OCI-LY3 (cell line): Measurements from ENCODE around the gene CYTH3.

ENCODE experiments used
- H2AFZ ChIP-seq: fragments of 200-600, 300-600 bp; shearing (Covaris generic); 2 replicates; pipeline ENCODE4 v1.6.0; 2014; ENCODE audit warnings: antibody characterized with exemption, low read depth, low read length
- H3K27ac ChIP-seq: fragments of 200-600, 300-600 bp; sonication (generic); 2 replicates; pipeline ENCODE4 v1.5.1; 2014; ENCODE audit warnings: mild to moderate bottlenecking, low read length, moderate library complexity, mixed read lengths
- H3K27me3 ChIP-seq: fragments of 200-600, 300-600 bp; sonication (generic); 2 replicates; pipeline ENCODE4 v1.6.1; 2014; ENCODE audit warnings: low read depth, low read length, mixed read lengths
- H3K36me3 ChIP-seq: fragments of 200-600, 300-600 bp; sonication (generic); replicated peaks from 2 replicates; pipeline ENCODE3; 2014; ENCODE audit warnings: low read depth, low read length, mixed read lengths
- H3K4me1 ChIP-seq: fragments of 300-600, 200-600 bp; sonication (generic); 2 replicates; pipeline ENCODE4 v1.6.1; 2014; ENCODE audit warnings: low read length, mixed read lengths
- H3K4me2 ChIP-seq: fragments of 200-600, 300-600 bp; sonication (generic); 2 replicates; pipeline ENCODE4 v1.6.1; 2014; ENCODE audit warnings: low read length, mixed read lengths
- H3K4me3 ChIP-seq: fragments of 300-600, 200-600 bp; sonication (generic); 2 replicates; pipeline ENCODE4 v1.5.1; 2014; ENCODE audit warnings: antibody characterized with exemption, mild to moderate bottlenecking, low read length, moderate library complexity
- H3K79me2 ChIP-seq: fragments of 300-600, 200-600 bp; shearing (Covaris generic); 2 replicates; pipeline ENCODE4 v1.6.1; 2014; ENCODE audit warnings: mild to moderate bottlenecking, low read length, mixed read lengths
- H3K9ac ChIP-seq: fragments of 300-600, 200-600 bp; shearing (Covaris generic); 2 replicates; pipeline ENCODE4 v1.6.0; 2014; ENCODE audit warnings: mild to moderate bottlenecking, low read length, moderate library complexity
- H3K9me3 ChIP-seq: fragments of 200-600, 300-600 bp; shearing (Covaris generic); 2 replicates; pipeline ENCODE4 v1.6.1; 2014; ENCODE audit warnings: low read length, mixed read lengths; ENCODE audit not compliant: insufficient read depth
- H4K20me1 ChIP-seq: fragments of 200-600, 300-600 bp; sonication (generic); 2 replicates; pipeline ENCODE4 v1.6.1; 2016; ENCODE audit warnings: low read length, mixed read lengths; ENCODE audit not compliant: insufficient read depth
- CTCF ChIP-seq: fragments of 200-600, 300-600 bp; sonication (generic); IDR thresholded peaks from 2 replicates; pipeline ENCODE4 v1.5.1; 2014; ENCODE audit warnings: antibody characterized with exemption, low read length, low read depth
- EZH2phosphoT487 ChIP-seq: fragments of 200-600 bp; shearing (Covaris generic); IDR thresholded peaks from 2 replicates; pipeline ENCODE4 v1.6.1; 2018; ENCODE audit warnings: antibody characterized with exemption, mixed run types, low read depth

CYTH3 gene

GRCh38 chr7:6128205-6128604, 144.2 kb downstream of the CYTH3 start:
- Histone ChIP-seq H3K36me3 (peaks cover 7% of the 10 kb centered on the region), H3K79me2 (no peaks in the 10 kb centered on the region; the same call in none of the 2 replicates), H3K27ac (no peak overlapping the region), H3K9me3 (no peaks in the 10 kb centered on the region), H4K20me1 (no peaks in the 10 kb centered on the region), H3K9ac (no peak overlapping the region), H3K4me2 (no peak overlapping the region), H3K4me1 (no peaks in the 10 kb centered on the region), H3K4me3 (no peak overlapping the region), H3K27me3 (no peaks in the 10 kb centered on the region), H2AFZ (no peak overlapping the region)
- TF ChIP-seq EZH2phosphoT487 (no peak), CTCF (no peak)

GRCh38 chr7:6127110-6127490, 145.3 kb downstream of the CYTH3 start:
- TF ChIP-seq EZH2phosphoT487 (no peak), CTCF (no peak)
- no peak overlapping the region for H2AFZ ChIP-seq
- H3K36me3 ChIP-seq = peaks cover 3% of the 10 kb centered on the region
- H3K27ac ChIP-seq = no peak overlapping the region
- no peaks in the 10 kb centered on the region; the same call in none of the 2 replicates for H3K79me2 ChIP-seq
- H3K27me3 ChIP-seq = no peaks in the 10 kb centered on the region
- no peak overlapping the region for H3K4me3 ChIP-seq
- H3K9me3 ChIP-seq = no peaks in the 10 kb centered on the region
- H4K20me1 ChIP-seq = no peaks in the 10 kb centered on the region
- H3K9ac ChIP-seq = no peak overlapping the region
- no peak overlapping the region for H3K4me2 ChIP-seq
- no peaks in the 10 kb centered on the region for H3K4me1 ChIP-seq

- Histone ChIP-seq H3K4me1 (no peaks in the 10 kb centered on the region), H3K27ac (no peak overlapping the region)
Measured at GRCh38 chr7:6123843-6124242, 148.6 kb downstream of the CYTH3 start.

GRCh38 chr7:6121141-6121540, 151.3 kb downstream of the CYTH3 start:
- Histone ChIP-seq H3K79me2 (no peaks in the 10 kb centered on the region; the same call in 1 of the 2 replicates), H3K9ac (no peak overlapping the region), H3K27ac (no peak overlapping the region), H4K20me1 (no peaks in the 10 kb centered on the region), H3K4me1 (no peaks in the 10 kb centered on the region), H3K4me3 (no peak overlapping the region), H3K4me2 (no peak overlapping the region), H3K27me3 (no peaks in the 10 kb centered on the region), H3K36me3 (peaks cover 21% of the 10 kb centered on the region), H3K9me3 (peaks cover 3% of the 10 kb centered on the region; the same call in 1 of the 2 replicates), H2AFZ (no peak overlapping the region)
- no peak for TF ChIP-seq EZH2phosphoT487
- no peak for TF ChIP-seq CTCF

More at GRCh38 chr7:6123843-6124242, 148.6 kb downstream of the CYTH3 start:
- no peak overlapping the region for H3K4me3 ChIP-seq
- no peaks in the 10 kb centered on the region; the same call in 1 of the 2 replicates for H3K79me2 ChIP-seq
- peaks cover 3% of the 10 kb centered on the region; the same call in 1 of the 2 replicates for H3K9me3 ChIP-seq
- H3K4me2 ChIP-seq = no peak overlapping the region
- no peak overlapping the region for H3K9ac ChIP-seq
- no peaks in the 10 kb centered on the region for H4K20me1 ChIP-seq
- peaks cover 19% of the 10 kb centered on the region for H3K36me3 ChIP-seq
- H2AFZ ChIP-seq = no peak overlapping the region
- TF ChIP-seq CTCF (no peak), EZH2phosphoT487 (no peak)
- H3K27me3 ChIP-seq = no peaks in the 10 kb centered on the region
